NCI-H345 treated with DMSO at 0.1 percent for 48 hours (cell line): ENCODE measurements around the gene CDNF.

Source experiments
- DNase-seq: peaks from one replicate; lab custom pipeline; 2025; ENCODE audit not compliant: unreplicated experiment; lab: John Stamatoyannopoulos, UW

CDNF gene

DNA sequence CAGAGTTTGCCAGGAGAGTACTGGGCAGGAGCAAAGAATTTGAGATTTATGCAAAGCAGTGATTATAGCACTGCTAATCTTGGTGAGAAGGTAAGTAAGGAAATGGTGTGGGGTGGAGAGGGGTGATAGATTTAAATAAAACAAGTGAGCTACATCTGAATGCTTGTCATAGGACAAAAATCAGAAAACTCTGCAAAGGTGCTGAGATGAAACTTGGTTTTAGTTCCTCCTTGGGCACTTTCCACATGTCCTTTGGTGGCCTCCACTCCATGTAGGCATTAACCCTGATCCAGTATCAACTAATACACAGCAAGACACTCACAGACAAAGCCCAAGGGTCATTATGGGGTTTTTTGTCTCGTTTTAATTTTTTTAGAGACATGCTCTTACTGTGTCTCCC lies 37.4 kb downstream of the CDNF start:
- no peak for DNase-seq

DNA sequence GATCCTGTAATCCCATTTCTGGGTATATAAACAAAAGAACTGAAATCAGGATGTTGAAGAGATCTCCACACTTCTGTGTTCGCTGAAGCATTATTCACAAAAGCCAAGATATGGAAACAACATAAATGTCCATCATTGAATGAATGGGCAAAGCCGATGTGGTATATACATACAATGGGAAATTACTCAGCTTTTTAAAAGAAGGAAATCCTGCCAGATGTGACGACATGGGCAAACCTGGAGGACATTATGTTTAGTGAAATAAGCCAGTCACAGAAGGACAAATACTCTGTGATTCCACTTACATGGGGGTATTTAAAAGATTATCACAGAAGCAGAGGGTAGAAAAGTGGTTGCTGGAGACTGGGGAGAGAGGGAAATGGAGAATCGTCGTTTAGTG lies 39.2 kb downstream of the CDNF start:
- DNase-seq: no peak

DNA sequence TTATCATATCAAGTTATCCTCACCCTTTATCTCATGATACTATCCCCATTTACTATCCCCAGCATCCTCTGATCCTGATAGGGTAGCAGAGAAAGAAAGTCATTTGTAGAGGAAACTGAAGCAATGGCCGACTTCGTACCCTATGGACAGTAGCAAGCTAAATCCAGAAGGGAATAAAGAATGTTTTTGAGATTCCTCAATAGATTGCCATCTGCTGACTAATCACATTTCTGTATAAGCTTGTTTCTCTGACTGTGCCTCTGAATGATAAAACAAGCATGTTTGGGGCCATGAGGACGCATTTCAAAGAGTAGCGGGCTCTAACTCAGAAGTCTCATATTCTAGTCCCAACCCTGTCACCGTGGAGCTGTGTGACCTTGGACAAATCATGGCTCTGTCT lies 49.9 kb downstream of the CDNF start:
- DNase-seq: no peak

DNA sequence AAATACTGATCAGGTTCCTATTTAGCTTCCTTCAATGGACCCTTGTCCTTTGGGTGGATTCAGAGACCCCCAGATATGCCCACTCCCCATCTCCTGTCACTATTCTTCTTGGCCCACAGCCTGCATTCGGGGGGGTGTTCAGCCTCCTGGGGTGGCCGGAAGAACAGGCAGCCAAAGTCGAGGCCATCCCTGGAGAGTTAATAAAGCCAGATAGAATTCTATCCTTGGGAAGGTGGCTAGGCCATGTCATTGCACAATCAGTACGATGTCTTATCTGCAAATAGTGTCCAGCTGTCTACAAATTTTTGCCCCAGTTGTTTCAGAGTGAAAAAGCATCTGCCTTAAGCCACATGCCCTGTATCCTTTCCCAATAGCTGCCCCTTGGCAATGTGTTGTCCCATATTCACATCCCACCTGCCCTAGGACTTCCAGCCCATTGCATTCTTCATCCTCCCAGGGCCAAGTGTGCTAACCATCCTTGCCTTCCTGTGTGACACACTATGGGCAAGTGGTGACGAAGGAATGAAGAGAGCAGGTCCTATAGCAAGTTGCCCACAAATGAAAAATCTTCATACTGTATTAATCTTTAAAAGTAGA lies 53.3 kb downstream of the CDNF start:
- no peak for DNase-seq

DNA sequence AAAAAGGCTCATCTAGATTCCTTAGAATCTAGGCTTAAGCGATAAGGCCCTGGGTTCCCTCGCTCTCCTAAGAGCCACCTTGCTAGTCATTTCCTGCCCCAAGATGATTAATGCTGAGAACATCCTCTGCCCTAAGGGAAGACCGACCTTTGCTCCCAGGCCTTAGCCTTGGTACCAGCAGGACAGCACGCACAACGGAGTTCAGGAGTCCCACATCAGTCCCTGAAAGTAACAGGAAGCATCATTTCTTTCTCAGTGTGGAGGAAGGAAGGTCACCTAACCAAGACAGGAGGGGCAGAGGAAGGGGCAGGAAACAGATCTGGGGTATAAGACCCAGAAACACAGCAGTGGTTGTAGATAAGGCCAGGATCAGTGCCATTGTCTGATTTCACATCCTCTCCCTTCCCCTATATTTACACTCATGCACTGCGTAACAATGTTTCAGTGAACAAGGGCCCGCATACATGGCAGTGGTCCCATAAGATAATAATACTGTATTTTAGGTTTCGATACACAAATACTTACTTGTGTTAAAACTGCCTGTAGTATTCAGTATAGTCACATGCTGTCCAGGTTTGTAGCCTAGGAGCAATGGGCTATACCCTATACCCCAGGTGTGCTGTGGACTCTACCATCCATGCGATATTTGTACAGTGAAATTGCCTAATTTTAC lies 55.0 kb downstream of the CDNF start:
- DNase-seq: no peak

DNA sequence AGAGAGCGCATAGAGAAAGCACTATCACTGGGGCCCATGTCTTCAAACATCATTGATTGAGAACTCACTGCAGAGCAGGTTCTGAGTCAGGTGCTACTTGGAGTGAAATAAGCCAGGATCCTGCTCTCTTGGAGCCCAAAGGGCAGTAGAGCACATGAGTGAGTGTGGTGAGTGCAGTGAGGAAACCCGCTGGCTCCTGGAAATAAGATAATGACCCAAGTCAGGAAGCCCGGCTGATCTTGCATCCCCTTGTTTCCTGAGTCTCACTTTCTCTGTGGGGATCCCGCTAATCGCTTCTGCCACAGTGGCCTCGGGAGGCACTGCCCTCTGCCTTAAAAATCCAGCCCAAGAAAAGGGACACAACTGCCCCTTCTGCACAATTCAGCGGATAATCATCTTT lies 56.1 kb downstream of the CDNF start:
- DNase-seq: no peak

DNA sequence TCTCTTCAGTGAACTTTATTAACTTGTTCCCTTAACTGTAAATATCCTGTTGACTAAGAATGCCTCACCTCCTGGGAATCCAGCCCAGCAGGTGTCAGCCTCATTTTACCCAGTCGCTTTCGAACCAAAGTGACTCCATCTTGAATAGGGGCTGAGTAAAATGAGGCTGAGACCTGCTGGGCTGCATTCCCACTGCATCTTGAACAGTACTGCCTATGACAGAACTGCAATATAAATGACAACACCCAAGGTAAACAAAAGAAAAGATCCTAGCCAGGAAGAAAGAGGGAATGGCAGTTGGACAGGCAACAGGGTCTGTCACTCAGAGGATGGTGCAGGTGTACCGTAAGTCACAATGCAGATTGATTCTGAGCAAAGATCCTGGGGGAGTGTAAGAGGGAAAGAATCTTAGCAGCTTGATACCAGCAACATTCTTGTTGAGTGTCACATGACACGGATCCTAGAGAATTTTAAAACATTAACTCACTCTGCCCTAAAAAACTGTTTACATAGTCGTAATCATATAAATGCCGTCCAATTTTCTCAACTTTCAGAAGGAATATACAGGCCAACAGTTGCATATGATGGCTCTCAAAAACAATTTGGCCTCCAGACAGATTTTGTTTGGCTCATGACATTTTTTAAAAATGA lies 58.7 kb downstream of the CDNF start:
- no peak for DNase-seq

DNA sequence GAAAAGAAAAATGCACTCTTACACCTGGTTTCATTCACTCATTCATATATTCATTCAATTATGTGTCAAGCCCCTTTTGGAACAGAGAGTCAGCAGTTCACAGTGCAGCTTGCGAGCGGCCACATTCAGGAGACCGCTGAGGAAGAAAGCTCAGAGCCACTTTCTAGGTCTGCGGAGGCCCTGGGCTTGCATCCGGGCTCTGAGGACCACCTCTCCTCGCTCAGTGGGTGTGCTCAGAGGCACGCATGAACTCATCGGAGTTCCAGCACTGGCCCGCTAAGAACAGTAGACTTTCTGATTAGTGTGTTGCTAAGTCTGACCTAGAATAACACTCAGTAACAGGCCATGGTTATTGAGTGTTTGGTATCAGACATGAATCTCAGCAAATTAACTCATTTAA lies 61.3 kb downstream of the CDNF start:
- DNase-seq: no peak

DNA sequence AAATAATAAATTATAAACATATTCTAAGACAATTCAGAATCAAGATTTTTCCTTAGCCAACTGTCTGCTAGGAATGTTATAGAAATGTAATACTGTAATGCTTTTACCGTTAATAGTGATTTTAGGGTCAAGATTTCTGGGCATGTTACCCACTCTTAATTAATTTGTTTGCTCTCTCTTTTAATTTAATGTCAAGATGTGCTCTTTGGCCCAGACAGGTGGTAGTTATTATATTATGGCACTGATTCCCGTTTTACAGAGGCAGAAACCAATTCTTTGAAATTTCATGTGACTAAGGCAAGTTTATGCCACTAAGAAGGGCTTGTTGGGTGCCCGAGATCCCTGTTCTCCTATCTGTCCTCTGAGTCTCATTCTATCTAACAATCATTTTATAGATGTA lies 62.2 kb downstream of the CDNF start:
- no peak for DNase-seq

DNA sequence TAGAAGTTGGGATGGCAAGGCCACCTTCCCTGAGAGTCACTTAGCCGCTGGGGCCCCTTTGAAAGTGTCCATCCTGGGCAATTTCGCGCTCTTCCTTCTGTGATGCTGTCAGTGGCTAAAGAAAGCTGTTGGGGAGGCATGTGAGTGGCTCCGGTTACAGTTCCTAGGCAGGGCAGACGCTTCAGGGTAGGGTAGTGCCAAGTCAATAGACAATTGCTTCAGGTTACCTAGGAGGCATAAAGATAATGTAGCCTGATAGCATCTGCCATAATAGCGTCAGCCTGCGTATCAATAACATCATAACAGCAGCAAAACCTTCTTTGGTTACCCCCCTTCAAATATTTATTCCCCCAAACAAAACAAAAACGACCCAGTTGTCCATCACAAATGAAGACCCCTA lies 63.0 kb downstream of the CDNF start, which contains the start of gene FAM107B:
FAM107B (minus strand) TSS at position 101 of the 400 bp plus-strand sequence. CDS start 234 bp downstream, outside the sequence.
- DNase-seq: no peak

DNA sequence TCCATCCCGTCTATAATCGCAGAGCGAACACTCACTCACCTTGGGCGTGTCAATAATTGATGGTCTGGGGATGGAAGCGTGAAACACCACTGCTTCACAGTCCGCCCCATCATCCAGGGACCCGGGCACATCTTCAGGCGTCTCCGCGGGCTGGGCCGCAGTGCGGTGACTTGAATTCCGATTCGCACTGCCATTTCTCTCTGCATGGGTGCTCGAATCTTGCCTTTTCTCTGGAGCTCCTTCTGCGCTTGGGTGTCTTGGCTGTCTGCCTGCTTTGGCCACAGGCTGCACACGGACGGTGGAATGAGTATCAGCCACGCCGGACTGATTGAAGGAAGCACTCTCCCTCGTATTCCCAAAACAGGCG lies 63.6 kb downstream of the CDNF start:
- DNase-seq: no peak

DNA sequence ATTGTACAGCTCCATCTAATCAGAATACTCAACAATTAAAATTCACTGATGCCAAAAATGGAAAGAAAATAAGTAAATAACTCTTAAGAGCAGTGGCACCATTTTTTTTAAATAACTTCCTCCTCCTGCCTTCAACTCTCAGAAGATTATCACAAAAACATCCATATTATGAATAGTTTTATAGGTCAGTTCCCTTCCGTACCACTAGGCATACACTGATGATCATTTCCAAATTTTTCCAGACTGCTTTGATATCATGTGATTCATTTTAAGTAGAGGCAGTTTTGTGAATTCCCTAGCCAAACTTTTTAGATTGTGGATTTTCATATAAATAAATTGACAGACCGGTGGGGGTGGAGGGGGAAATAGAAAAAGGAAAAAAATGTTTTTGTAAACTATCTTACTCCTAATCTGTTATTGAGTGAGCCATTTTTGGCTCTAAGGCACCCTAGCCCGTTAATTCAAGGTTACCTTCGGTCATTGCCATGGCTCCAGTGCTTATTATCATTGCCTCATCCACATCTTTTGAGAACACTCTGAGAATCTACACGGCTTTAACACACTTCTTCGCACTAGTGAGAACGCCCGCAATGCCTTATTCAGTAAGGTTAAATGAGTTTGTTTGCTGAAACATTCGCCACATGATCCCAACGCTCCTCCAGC lies 64.2 kb downstream of the CDNF start:
- no peak for DNase-seq

DNA sequence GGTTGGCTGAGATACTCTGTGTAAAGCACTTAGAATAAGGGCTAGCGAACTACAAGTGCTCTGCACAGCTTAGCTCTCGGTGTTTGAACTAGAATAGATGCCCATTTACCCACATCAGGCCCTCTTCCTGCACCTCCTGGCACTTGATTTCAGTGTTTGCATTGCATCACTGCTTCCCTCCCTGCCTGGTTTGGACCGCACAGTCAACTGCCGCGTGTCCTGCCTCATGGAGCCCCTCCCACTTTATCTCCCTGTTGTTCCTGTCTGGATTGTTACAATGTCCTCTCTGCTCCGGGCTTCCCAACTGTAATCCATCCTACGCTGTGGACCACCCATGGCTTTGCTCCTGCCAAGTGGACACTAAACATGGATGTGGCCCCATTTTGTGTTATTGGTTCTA lies 65.4 kb downstream of the CDNF start:
- DNase-seq: no peak

DNA sequence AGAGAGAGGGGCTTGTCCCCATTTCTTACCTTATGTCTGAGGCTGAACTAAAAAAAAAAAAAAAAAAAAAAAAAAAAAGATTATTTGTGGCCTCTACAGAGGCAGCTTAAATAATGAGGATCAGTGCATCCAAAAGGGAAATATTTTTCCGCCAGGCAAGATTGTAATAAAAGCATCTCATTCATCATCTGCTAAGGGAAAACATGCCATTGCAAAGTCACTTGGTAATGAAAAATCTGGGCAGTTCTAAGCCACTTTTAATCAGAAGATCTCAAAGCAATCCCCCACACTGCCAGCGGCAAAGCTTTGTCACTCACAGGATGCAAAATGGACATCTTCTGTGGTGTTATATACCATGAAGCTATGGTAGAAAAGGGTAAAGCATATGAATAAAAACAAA lies 66.9 kb downstream of the CDNF start:
- DNase-seq: no peak
